Astrocyte of the spinal cord (primary cell): Measurements from ENCODE around the gene ARHGAP26.

Experiments
- DNase-seq: peaks from one replicate; pipeline ENCODE4 v3.0.0; 2011; ENCODE audit warnings: low read depth, low spot score
- H3K4me3 ChIP-seq: 2 replicates; pipeline ENCODE4 v1.5.1; 2011; ENCODE audit warnings: low read depth, mild to moderate bottlenecking, low read length, moderate library complexity
- CTCF ChIP-seq: IDR thresholded peaks from 2 replicates; pipeline ENCODE4 v1.5.1; 2012; ENCODE audit warnings: low read depth, mild to moderate bottlenecking, low read length, inconsistent platforms
- in situ Hi-C: cut with HindIII; loops from 2 replicates; pipeline ENCODE4 v1.10.0; 2017; ENCODE audit warnings: low sequenced_read_pairs

Gene ARHGAP26

GRCh38 chr5:143261748-143262392, 491.7 kb downstream of the ARHGAP26 start:
- no peak overlapping the region for H3K4me3 ChIP-seq
- no peak for TF ChIP-seq CTCF
- in situ Hi-C loops: no loop called here
- peak; percentile 60 for DNase-seq

- DNase-seq: peak; percentile 92
- TF ChIP-seq CTCF: no peak
- in situ Hi-C loops: no loop called here
- no peak overlapping the region for H3K4me3 ChIP-seq
Observed at GRCh38 chr5:143262393-143263174, 492.4 kb downstream of the ARHGAP26 start.

- no peak for DNase-seq
- in situ Hi-C loops: no loop called here
- H3K4me3 ChIP-seq: no peak overlapping the region
- TF ChIP-seq CTCF: no peak
Observed at GRCh38 chr5:143263272-143263810, 493.2 kb downstream of the ARHGAP26 start.

- no peak for TF ChIP-seq CTCF
- H3K4me3 ChIP-seq: no peak overlapping the region
- in situ Hi-C loops: no loop called here
- no peak for DNase-seq
Observed at GRCh38 chr5:143265995-143266394, 495.8 kb downstream of the ARHGAP26 start.

GRCh38 chr5:143267186-143267585, 497.0 kb downstream of the ARHGAP26 start:
- in situ Hi-C loops: no loop called here
- H3K4me3 ChIP-seq: no peak overlapping the region
- DNase-seq: no peak
- no peak for TF ChIP-seq CTCF

GRCh38 chr5:143268388-143268787, 498.2 kb downstream of the ARHGAP26 start:
- H3K4me3 ChIP-seq: no peak overlapping the region
- in situ Hi-C loops: no loop called here

More at GRCh38 chr5:143268388-143268787, 498.2 kb downstream of the ARHGAP26 start:
- no peak for DNase-seq
- TF ChIP-seq CTCF: no peak
